AG09319 (cell line): Measurements from ENCODE around the gene ARHGAP8.

Experiments
- DNase-seq: peaks from one replicate; pipeline ENCODE4 v3.0.0-alpha.2; 2010; ENCODE audit warnings: low read depth; ENCODE audit errors: extremely low read depth
- TF ChIP-seq, protein P1 (sequence below): IDR thresholded peaks from 2 replicates; pipeline ENCODE4 v1.5.1; 2011; ENCODE audit warnings: low read depth, mild to moderate bottlenecking, inconsistent platforms, low read length, moderate library complexity

Gene ARHGAP8

GRCh38 chr22:44892243-44892642 lies 139.9 kb downstream of the ARHGAP8 start:
- DNase-seq: no peak

GRCh38 chr22:44892803-44893730 lies 140.7 kb downstream of the ARHGAP8 start:
- TF ChIP-seq, protein P1, sequence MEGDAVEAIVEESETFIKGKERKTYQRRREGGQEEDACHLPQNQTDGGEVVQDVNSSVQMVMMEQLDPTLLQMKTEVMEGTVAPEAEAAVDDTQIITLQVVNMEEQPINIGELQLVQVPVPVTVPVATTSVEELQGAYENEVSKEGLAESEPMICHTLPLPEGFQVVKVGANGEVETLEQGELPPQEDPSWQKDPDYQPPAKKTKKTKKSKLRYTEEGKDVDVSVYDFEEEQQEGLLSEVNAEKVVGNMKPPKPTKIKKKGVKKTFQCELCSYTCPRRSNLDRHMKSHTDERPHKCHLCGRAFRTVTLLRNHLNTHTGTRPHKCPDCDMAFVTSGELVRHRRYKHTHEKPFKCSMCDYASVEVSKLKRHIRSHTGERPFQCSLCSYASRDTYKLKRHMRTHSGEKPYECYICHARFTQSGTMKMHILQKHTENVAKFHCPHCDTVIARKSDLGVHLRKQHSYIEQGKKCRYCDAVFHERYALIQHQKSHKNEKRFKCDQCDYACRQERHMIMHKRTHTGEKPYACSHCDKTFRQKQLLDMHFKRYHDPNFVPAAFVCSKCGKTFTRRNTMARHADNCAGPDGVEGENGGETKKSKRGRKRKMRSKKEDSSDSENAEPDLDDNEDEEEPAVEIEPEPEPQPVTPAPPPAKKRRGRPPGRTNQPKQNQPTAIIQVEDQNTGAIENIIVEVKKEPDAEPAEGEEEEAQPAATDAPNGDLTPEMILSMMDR: no peak
- no peak for DNase-seq

More at GRCh38 chr22:44892243-44892642, 139.9 kb downstream of the ARHGAP8 start:
- TF ChIP-seq, protein P1: no peak

GRCh38 chr22:44893731-44894080 lies 141.3 kb downstream of the ARHGAP8 start:
- no peak for DNase-seq
- TF ChIP-seq, protein P1: no peak

- no peak for DNase-seq
- TF ChIP-seq, protein P1: no peak
Measured at GRCh38 chr22:44894321-44894720, 141.9 kb downstream of the ARHGAP8 start.

- TF ChIP-seq, protein P1: no peak
- DNase-seq: no peak
Measured at GRCh38 chr22:44894782-44895181, 142.4 kb downstream of the ARHGAP8 start.

- DNase-seq: no peak
- TF ChIP-seq, protein P1: no peak
Measured at GRCh38 chr22:44895296-44896055, 143.1 kb downstream of the ARHGAP8 start.

DNA sequence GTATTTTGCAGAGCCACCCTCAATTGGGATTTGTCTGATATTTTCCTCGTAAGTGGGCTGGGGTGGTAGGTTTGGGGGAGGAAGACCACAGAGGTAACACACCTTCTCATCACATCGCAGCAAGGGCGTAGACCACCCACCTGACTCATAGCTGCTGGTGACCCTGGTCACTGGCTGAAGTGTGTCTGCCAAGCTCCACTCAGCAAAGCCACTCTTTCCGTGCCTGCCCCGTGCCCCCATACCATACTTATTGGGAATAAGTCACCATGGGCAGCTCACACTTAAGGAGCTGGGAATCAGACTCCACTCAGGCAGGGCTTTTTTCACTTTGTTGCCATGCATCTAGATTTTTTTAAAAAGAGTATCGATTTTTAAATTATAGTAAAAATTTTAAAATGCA lies 145.9 kb downstream of the ARHGAP8 start:
- no peak for DNase-seq
- TF ChIP-seq, protein P1: no peak
